Stimulated activated CD8-positive, alpha-beta memory T cell treated with anti-CD3 and anti-CD28 coated beads, Interleukin-12 subunit alpha, Interleukin-12 subunit beta, amount 100 ng/mL, for 4 hours (primary cell): ENCODE data around the gene SCYL1.

Experiments used
- DNase-seq: peaks from one replicate; pipeline ENCODE4 v3.0.0-alpha.2; 2020; ENCODE audit warnings: low read depth

SCYL1 gene

DNA sequence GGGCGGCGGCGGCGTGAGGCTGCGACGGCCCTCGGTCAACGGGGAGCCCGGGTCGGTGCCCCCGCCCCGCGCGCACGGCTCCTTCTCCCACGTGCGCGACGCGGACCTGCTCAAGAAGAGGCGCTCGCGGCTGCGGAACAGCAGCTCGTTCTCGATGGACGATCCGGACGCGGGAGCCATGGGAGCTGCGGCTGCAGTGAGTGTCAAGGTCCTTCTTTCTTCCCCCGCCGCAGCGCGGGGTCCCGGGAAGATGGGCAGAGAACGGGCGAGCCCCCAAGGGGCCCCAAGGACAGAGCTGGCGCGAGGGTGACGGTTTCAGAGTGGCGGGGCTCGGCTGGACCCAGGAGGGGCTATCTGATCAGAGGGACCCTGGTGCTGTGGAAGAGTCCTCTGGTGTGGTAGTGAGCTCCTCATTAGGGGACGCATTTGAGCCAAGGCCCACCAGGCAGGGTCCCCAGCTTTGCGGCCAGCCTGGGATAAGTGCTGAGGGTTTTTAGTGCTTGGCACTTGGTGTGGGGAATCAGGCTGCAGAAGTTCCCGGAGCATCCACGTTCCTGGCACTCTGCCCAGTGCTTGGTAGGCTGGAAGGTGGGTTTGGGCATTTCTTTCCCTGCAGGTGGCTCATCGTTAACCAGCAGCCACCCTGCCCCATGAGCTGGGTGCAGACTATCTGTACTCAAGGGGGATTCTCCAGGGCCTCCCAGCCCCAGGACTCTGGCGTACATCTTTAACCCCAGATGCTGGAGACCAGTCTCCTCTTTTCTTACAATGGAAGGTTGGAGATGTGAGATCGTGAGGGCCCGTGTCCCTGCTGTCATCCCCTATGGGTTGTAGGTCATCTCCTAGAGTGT lies 60.7 kb downstream of the SCYL1 start:
- DNase-seq, result no peak

DNA sequence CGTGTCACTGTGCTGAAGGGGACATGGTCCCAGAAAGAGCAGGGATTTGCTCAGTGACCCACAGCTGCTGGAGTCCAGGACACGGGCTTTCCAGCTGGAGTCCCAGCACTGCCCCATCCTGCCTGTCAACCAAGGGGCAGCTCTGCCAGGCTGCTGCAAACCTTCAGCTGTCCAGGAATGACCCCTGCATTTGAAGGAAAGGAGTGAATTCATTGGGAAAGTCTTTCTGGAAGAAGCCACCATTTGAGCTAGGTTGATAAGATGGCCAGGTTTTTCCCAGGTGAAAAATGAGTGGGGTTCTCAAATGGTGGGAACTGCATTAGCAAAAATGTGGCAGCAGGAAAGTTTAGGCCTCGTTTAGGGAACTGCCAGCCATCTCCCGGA lies 61.4 kb downstream of the SCYL1 start:
- no peak for DNase-seq

DNA sequence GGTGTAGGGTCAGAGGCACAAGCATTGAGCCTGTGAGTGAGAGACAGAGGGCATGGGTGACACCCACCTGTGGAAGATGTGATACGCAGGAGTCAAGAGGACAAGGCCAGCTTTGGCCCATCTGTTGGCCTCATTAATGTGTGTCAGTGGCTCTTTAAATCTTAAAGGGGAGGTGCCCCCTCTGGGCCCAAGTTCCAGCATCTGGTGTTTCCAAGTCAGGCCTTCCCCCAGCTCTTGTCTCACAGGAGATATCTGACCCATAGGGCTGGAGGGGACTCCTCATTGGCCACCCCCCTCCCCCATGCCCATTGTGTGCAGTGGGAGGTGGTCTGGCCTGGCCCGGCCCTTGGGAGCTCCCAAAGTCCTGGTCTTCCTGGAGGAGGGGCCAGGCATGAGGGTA lies 61.8 kb downstream of the SCYL1 start:
- DNase-seq, result no peak
